ENCODE measurements around the gene MCTP1.

GRCh38 chr5:94658272-94658671, 626.6 kb downstream of the MCTP1 start:
- TF ChIP-seq POLR2A (IDR thresholded peaks at IDR 0.05) = no peak
- TF ChIP-seq CTCF (IDR thresholded peaks at IDR 0.05) = no peak
- no peak for TF ChIP-seq POLR2AphosphoS5 (IDR thresholded peaks at IDR 0.05)
- TF ChIP-seq EP300 (IDR thresholded peaks at IDR 0.05; ENCODE audit: low read depth) = no peak

Data from transverse colon (tissue), 4 donors.